ENCODE measurements around the gene KLHL29.

- no peak for TF ChIP-seq TAF1 (IDR thresholded peaks at IDR 0.05; ENCODE audit: borderline replicate concordance, insufficient read depth, low read length)
- TF ChIP-seq REST (IDR thresholded peaks at IDR 0.05; ENCODE audit: insufficient read depth in 1 of 2, low read depth in 2 of 2, low read length in 2 of 2) = no peak
These were observed 44.1 kb downstream of the KLHL29 start for GRCh38 chr2:23429036-23429435.
